ENCODE results near the gene FANCC. TPM values are rescaled to one million over a fixed set of nuclear protein-coding genes. Genes with fewer than 3 reads are reported as not detected.

Gene FANCC
- total RNA-seq, 1 donor, result 3.8 TPM

DNA sequence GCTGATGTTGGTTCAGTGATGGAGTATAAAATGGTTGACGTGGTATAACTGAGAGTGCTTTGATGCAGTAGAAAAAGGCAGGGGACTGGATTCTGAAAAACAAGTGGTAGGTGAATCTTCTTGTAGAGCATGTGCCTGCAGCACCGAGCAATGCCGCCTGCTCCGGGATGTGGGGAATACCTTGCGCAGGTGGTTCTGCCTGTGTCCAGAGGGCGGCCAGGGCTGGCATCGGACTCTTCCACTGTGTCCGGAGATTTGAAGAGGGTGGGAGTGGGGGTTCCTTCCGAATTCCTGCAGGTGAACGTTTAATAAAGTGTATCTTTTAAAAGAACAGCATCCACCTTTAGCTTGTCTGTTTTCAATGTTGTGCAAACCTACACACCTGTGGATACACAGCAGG lies 238.0 kb downstream of the FANCC start:
- Histone ChIP-seq H3K4me1 (ENCODE audit: insufficient read depth, low read length) (no peaks in the 10 kb centered on the region), H3K27me3 (ENCODE audit: insufficient read depth, low read length) (no peaks in the 10 kb centered on the region), H3K9me3 (ENCODE audit: low read depth, low read length) (no peaks in the 10 kb centered on the region), H3K4me3 (ENCODE audit: low read length) (no peak overlapping the region)

DNA sequence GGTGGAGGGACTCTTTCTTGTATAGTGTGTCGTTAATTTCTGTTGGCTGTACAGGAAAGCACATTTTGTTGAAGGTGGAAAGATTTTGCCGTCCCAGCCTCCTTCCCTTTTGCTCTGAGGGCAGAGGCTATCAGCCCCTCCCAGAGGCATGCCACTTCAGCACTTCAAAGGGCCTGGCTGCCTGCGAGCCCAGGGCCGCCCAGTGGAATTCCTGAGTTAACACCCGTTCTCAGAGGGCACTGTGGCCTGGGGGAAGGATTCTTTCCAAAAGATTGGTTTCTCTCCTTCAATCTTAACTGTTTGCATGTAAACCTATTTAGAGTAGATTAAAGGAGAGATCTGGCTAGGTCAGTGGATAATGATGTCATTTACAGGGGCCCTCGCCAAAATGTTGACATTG lies 238.6 kb downstream of the FANCC start:
- H3K27me3 ChIP-seq (ENCODE audit: insufficient read depth, low read length), result no peaks in the 10 kb centered on the region
- no peaks in the 10 kb centered on the region for H3K4me1 ChIP-seq (ENCODE audit: insufficient read depth, low read length)
- no peak overlapping the region for H3K4me3 ChIP-seq (ENCODE audit: low read length)
- no peaks in the 10 kb centered on the region for H3K9me3 ChIP-seq (ENCODE audit: low read depth, low read length)

DNA sequence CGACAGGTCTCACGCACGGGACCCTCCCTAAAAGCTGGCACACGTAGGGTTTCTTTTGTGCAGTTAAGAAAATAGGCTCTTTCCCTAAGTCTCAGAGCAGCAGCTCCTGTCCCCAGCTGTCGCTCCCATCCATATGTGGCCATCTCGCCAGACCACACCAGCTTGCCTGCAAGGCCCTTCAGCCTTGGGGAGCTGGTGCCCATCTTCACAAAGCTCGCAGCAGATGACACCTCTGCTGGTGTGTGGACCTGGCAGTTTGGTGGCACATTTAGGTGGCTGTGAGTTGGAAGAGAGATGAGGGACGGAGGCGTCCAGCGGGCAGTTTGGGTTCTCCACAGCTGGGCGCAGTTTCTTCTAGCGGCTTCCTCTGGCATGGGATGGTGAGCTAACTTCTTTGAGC lies 239.0 kb downstream of the FANCC start:
- no peaks in the 10 kb centered on the region for H3K4me1 ChIP-seq (ENCODE audit: insufficient read depth, low read length)
- no peaks in the 10 kb centered on the region for H3K9me3 ChIP-seq (ENCODE audit: low read depth, low read length)
- H3K4me3 ChIP-seq (ENCODE audit: low read length), result no peak overlapping the region
- no peaks in the 10 kb centered on the region for H3K27me3 ChIP-seq (ENCODE audit: insufficient read depth, low read length)

DNA sequence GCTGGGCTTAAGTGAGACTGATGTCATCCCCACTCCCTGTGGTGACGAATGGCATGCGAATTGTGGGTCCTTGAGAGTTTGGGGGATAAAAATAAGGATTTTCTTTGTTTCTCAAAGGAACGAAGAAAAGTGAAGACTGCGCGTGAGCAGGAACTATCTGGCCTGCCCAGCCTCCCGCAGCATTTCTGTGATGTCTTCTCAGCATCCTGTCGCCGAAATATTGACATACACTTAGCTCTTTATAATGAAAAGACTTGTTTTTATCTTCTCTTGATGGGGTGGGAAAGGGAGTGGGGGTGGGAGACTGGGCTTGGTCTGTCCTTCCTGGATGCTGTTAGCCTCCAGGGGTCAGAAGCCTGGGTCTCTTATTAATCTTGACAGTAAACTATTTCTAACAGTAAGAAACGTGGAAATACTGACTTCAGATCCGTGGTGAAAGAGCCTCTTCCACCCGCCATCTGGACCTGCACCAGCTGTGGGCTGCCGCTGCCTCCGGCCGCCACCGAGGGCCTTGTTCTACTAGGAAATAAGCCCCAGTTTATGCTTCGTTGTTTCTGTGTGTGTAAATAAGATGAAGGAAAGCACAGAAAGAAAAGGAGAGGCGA lies 239.6 kb downstream of the FANCC start:
- H3K4me1 ChIP-seq (ENCODE audit: insufficient read depth, low read length), result no peaks in the 10 kb centered on the region
- H3K27me3 ChIP-seq (ENCODE audit: insufficient read depth, low read length), result no peaks in the 10 kb centered on the region
- H3K4me3 ChIP-seq (ENCODE audit: low read length), result no peak overlapping the region
- no peaks in the 10 kb centered on the region for H3K9me3 ChIP-seq (ENCODE audit: low read depth, low read length)

DNA sequence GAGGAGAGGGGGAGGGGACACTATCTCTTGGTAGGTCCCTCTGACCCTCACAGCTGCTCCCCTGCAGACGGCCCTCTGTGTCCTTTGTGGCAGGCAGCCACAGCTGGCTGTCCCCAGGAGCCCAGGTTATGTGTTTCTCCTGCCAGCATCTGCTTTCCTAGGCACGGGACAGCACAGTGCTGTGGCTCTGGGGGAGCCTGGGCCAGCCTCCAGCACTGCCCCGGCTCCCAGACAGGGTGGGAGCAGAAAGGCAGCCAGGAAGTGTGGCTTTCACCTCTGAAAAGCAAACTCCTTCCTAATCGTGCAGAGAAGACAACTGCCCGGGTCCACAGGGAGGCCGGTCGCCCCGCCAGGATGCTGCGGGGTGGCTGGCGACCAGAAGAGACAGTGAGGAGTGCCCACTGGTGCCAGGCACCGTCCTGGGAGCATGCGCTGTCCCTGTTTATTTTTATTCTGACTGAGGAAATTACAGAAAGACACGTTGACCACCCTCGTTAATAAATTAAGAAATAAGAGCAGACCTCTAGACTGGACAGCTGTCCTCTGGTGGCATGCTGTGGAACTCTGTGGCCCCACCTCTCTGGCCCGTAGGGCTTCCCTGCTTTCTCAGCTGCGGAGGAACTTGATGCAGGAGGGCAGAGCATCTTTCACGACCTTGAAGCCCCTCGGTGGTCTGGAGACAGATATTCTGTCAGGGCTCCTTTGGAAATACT lies 240.3 kb downstream of the FANCC start:
- no peak overlapping the region for H3K4me3 ChIP-seq (ENCODE audit: low read length)
- H3K9me3 ChIP-seq (ENCODE audit: low read depth, low read length), result no peaks in the 10 kb centered on the region
- H3K27me3 ChIP-seq (ENCODE audit: insufficient read depth, low read length), result no peaks in the 10 kb centered on the region
- no peaks in the 10 kb centered on the region for H3K4me1 ChIP-seq (ENCODE audit: insufficient read depth, low read length)

DNA sequence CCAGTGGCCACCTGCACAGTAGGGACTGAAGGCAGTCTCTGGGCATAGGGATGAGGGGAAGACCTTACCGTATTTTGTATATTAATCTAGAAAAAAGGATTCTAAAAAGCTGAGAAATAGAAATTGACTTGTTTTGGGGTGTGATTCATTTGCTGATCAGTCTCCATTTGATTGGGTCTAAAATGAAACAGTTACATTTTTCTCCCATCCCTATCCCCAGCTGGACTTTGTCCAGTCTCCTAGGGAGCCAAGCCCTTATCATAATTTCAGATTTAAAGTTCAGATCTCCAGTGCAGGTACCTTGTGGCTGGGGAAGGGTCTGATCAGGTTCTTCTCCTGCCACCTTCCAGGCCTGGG lies 240.8 kb downstream of the FANCC start:
- no peak overlapping the region for H3K4me3 ChIP-seq (ENCODE audit: low read length)
- H3K27me3 ChIP-seq (ENCODE audit: insufficient read depth, low read length), result no peaks in the 10 kb centered on the region
- no peaks in the 10 kb centered on the region for H3K9me3 ChIP-seq (ENCODE audit: low read depth, low read length)
- no peaks in the 10 kb centered on the region for H3K4me1 ChIP-seq (ENCODE audit: insufficient read depth, low read length)

DNA sequence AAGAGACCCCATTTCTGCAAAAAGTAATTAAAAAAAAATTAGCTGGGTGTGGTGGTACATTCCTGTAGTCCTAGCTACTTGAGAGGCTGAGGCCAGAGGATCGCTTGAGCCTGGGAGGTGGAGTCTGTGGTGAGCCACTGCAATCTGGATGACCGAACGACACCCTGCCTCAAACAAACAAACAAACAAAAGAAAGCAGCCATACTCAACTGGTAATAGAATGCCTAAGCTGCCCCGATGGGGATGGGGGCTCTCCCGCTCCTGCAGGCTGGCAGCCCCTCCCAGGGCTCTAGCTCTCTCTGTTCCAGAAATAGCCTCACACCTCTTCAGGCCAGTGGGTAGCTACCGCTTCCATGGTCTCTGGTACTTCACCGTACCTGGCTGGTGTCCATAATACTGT lies 241.8 kb downstream of the FANCC start:
- H3K27me3 ChIP-seq (ENCODE audit: insufficient read depth, low read length), result no peaks in the 10 kb centered on the region
- no peaks in the 10 kb centered on the region for H3K4me1 ChIP-seq (ENCODE audit: insufficient read depth, low read length)
- H3K9me3 ChIP-seq (ENCODE audit: low read depth, low read length), result no peaks in the 10 kb centered on the region
- no peak overlapping the region for H3K4me3 ChIP-seq (ENCODE audit: low read length)

DNA sequence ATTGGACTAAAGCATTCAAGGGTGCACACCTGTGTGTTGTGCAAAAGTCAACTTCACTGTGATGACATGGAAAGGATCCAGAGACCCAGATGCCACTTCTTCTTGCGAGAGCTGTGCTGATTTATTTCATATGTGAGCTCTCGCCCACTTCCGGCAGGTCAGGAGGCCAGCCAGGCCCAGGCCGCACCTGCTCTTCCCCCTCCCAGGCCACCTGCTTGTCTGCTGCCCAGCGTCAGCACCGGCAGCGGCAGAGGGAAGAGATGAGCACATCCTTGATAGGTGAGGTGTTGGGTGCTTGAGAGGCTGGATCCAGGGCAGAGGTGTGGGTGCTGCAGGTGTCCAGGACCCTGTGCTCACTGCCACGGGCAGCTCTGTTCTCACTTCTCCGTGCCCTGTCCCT lies 242.9 kb downstream of the FANCC start:
- Histone ChIP-seq H3K9me3 (ENCODE audit: low read depth, low read length) (no peaks in the 10 kb centered on the region), H3K4me3 (ENCODE audit: low read length) (no peak overlapping the region), H3K4me1 (ENCODE audit: insufficient read depth, low read length) (no peaks in the 10 kb centered on the region), H3K27me3 (ENCODE audit: insufficient read depth, low read length) (no peaks in the 10 kb centered on the region)

DNA sequence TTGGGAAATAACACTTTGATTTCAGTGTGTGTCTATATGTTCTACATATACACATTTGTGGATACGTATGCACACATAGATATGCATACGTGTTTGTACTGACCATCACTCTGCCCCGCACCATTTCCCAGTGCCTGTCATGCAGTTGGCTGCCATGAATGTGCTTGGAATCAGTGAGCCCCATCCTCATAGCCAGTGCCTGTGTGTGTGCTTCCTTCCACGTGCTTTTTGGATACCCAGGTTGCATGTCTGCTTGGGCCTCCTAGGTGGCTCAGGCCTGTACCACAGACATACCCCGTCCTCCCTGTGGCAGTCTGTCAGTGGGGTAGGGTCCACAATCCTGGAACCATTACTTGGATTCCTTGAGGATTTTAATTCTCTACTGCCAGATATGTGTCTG lies 243.6 kb downstream of the FANCC start:
- no peaks in the 10 kb centered on the region for H3K9me3 ChIP-seq (ENCODE audit: low read depth, low read length)
- H3K27me3 ChIP-seq (ENCODE audit: insufficient read depth, low read length), result no peaks in the 10 kb centered on the region
- H3K4me3 ChIP-seq (ENCODE audit: low read length), result no peak overlapping the region
- no peaks in the 10 kb centered on the region for H3K4me1 ChIP-seq (ENCODE audit: insufficient read depth, low read length)

DNA sequence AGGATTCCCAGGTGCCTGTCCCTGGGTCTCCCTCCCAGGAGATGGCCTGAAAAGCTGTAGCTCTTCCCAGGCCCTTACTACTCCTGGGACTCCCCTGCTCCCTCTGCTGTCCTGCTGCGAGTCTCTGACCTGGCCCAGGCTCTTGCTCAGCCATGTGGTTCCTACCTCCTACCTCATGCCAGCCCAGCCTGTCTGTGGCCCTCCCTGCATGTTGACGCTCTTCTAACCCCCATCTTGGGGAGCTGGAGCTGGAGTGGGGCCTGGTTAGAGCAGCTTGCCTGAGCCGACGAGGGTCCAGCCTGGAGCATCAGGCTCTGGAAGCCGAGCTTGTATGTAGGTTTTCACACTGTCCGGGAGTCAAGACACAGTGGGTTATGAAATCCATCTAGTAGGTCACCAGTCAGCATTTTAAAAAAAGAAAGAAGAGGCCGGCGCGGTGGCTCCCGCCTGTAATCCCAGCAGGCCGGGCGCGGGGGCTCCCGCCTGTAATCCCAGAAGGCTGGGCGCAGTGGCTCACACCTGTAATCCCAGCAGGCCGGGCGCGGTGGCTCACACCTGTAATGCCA lies 244.4 kb downstream of the FANCC start:
- Histone ChIP-seq H3K9me3 (ENCODE audit: low read depth, low read length) (no peaks in the 10 kb centered on the region), H3K27me3 (ENCODE audit: insufficient read depth, low read length) (no peaks in the 10 kb centered on the region), H3K4me3 (ENCODE audit: low read length) (no peak overlapping the region), H3K4me1 (ENCODE audit: insufficient read depth, low read length) (no peaks in the 10 kb centered on the region)

DNA sequence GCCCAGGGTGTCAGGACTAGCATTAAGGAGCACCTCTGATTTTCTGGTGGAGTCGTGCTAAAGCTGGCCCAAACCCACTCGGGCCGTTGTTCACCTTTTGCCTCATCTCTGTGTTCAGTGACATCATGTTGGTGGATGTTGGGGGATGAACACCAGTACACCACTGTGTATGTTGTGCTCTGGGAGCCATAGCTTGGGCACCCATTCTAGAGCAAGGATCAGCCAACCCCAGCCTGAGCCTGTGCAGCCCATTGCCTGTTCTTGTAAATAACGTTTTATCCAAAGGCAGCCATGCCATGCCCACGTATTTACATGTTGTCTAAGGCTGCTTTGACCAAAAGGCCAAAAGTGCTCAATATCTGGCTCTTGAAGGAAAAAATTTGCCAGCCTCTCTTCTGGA lies 245.6 kb downstream of the FANCC start:
- Histone ChIP-seq H3K27me3 (ENCODE audit: insufficient read depth, low read length) (no peaks in the 10 kb centered on the region), H3K4me3 (ENCODE audit: low read length) (no peak overlapping the region), H3K4me1 (ENCODE audit: insufficient read depth, low read length) (no peaks in the 10 kb centered on the region), H3K9me3 (ENCODE audit: low read depth, low read length) (no peaks in the 10 kb centered on the region)

DNA sequence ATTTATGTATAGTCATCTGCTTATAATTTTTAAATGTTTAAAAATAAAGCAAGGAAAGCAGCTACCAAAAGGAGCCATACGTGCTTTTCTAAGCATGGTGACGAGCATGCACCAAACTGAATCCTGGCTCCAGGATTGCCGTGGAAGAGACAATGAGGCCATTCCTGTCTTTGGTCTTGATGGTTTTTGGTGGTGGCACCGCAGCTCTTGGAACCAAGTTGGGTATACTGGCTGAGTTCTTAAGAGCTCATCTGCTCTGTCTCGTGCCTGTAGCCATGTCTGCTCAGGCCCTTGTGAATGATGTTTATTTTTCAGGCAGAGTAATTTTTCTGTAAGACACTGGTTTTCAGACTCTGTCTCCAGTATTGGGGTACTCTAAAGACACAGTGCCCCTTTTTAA lies 246.1 kb downstream of the FANCC start:
- Histone ChIP-seq H3K27me3 (ENCODE audit: insufficient read depth, low read length) (no peaks in the 10 kb centered on the region), H3K9me3 (ENCODE audit: low read depth, low read length) (no peaks in the 10 kb centered on the region), H3K4me3 (ENCODE audit: low read length) (no peak overlapping the region), H3K4me1 (ENCODE audit: insufficient read depth, low read length) (no peaks in the 10 kb centered on the region)

DNA sequence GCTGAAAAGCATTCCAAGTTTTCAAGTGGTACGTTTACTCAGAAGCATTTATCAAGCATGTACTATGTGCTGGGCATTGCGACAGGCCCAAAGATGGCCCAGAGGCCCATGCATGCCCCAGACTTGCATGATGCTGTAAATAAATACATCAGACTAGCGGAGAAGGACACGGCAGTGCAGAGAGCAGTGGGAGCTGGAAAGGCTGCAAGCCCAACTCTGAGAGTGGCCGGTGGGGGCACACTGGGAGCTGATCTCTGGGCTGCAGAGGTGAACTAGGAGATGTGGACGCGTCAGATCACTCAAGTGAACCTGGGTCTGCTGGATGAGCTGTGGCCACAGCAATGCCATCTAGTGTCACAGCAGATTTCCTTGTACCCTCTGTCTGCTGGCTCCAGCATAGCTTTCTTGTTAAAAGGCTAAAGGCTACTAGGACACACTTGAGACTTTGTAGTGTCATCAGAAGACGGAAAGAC lies 246.9 kb downstream of the FANCC start:
- Histone ChIP-seq H3K4me1 (ENCODE audit: insufficient read depth, low read length) (no peaks in the 10 kb centered on the region), H3K27me3 (ENCODE audit: insufficient read depth, low read length) (no peaks in the 10 kb centered on the region), H3K4me3 (ENCODE audit: low read length) (no peak overlapping the region), H3K9me3 (ENCODE audit: low read depth, low read length) (no peaks in the 10 kb centered on the region)

DNA sequence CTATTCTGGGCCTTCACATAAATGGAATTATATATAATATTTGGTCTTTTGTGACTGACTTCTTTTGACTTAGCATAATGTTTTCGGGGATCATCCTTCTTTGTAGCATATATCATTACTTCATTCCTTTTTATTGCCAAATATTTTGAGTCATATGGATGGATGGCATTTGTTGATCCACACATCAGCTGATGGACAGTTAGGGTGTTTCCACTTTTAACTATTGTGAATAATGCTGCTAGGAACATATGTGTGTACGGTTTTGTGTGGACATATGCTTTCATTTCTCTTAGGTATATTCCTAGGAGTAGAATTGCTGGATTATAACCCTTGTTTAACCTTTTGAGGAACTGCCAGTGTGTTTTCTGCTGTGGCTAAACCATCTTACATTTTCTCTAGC lies 249.6 kb downstream of the FANCC start:
- Histone ChIP-seq H3K27me3 (ENCODE audit: insufficient read depth, low read length) (no peaks in the 10 kb centered on the region), H3K4me3 (ENCODE audit: low read length) (no peak overlapping the region)

DNA sequence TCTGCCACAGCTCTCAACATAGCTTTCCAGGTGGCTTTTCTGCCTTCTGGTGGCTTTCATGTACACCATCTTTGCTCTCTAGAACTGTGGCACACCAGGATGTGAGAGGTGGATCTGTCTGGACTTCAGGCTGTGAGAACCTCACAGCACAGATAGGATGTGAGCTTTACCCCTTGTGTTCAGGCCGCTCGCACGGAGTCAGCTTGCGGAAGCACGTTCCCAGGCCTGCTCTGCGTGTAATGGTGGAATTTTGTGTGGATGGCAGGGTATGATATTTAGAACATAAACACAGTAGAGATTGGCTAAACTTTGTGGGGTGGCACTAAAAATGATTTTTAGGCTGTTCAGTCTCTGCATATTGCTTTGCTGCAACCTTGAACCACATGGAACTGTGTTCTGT lies 250.5 kb downstream of the FANCC start:
- H3K9me3 ChIP-seq (ENCODE audit: low read depth, low read length), result no peaks in the 10 kb centered on the region
- H3K4me3 ChIP-seq (ENCODE audit: low read length), result no peak overlapping the region
- H3K27me3 ChIP-seq (ENCODE audit: insufficient read depth, low read length), result no peaks in the 10 kb centered on the region
- no peaks in the 10 kb centered on the region for H3K4me1 ChIP-seq (ENCODE audit: insufficient read depth, low read length)

More for the DNA sequence above, 249.6 kb downstream of the FANCC start:
- no peaks in the 10 kb centered on the region for H3K4me1 ChIP-seq (ENCODE audit: insufficient read depth, low read length)
- H3K9me3 ChIP-seq (ENCODE audit: low read depth, low read length), result no peaks in the 10 kb centered on the region

DNA sequence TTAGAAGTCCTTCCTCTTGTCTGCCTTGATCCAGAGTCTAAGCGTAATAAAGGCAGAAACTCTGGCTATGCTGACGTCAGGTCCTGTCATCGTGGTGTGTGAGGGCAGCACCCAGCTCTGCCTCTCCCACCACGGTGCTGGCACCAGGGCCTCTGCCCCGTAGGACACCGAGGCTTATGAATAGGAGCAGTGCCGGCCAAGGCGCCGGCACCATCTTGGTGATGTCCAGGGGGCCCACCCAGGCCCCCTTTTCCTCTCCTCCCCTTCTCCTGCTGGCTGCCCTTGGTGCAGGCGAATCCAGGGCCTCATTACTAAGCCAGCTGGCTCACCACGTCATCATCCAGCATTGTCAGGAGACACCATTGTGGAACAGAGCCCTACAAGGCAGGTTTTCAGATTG lies 252.3 kb downstream of the FANCC start:
- H3K9me3 ChIP-seq (ENCODE audit: low read depth, low read length), result no peaks in the 10 kb centered on the region
- H3K4me1 ChIP-seq (ENCODE audit: insufficient read depth, low read length), result no peaks in the 10 kb centered on the region
- H3K27me3 ChIP-seq (ENCODE audit: insufficient read depth, low read length), result no peaks in the 10 kb centered on the region
- H3K4me3 ChIP-seq (ENCODE audit: low read length), result no peak overlapping the region
